Uterus (tissue), 2 donors: ENCODE data around the gene LCAT.

Experiments
- CTCF ChIP-seq, 4 experiments: fragments of 200-600 bp in 2 of 4; fragments of 450-650 bp in 2 of 4; sonication (generic) in 2 of 4; IDR thresholded peaks; one replicate each; pipeline ENCODE4 v1.5.1; 2016 to 2019; ENCODE audit warnings: antibody characterized with exemption in 4 of 4, mild to moderate bottlenecking in 2 of 4, moderate library complexity in 1 of 4
- POLR2A ChIP-seq, 2 donors: fragments of 450-650 bp; IDR thresholded peaks; one replicate each; pipeline ENCODE4 v1.6.1; 2016; ENCODE audit warnings: antibody characterized with exemption in 2 of 2, mild to moderate bottlenecking in 1 of 2, moderate library complexity in 1 of 2

- no peak for TF ChIP-seq POLR2A (IDR thresholded peaks at IDR 0.05)
- no peak for TF ChIP-seq CTCF (IDR thresholded peaks at IDR 0.05)
Measured at GRCh38 chr16:67917852-67918236, 26.1 kb downstream of the LCAT start.
